ENCODE data around the gene LHPP. TPM values are rescaled to one million over a fixed set of nuclear protein-coding genes. Genes with fewer than 3 reads are reported as not detected.
A peak's percentile ranks its signal among the peaks of the same experiment; 100 is the strongest.

Gene LHPP
- total RNA-seq, 1 donor from 2014 or later = 16.2 TPM

DNA sequence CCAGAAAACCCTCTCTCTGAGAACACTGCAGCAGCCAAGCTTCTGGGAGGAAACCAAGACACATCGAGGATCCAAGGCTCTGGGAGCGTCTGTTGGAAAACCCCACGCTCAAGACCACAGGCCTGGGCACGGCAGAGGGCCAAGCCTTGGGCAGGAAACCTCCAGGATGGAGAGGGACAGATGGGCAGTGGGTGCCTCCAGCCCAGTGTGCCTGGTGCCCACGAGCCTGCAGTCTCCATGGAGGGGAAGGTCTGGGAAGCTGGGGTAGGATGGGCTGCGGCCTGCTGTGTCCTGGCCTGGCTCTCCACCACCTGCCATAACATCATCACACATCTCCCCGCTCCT lies 186.5 kb downstream of the LHPP start:
- peak overlapping the region; percentile 84 for H3K27ac ChIP-seq
- H3K27me3 ChIP-seq = no peaks in the 10 kb centered on the region
- peaks cover 72% of the 10 kb centered on the region for H3K4me1 ChIP-seq
- H3K4me3 ChIP-seq = no peak overlapping the region
- TF ChIP-seq, protein P1, sequence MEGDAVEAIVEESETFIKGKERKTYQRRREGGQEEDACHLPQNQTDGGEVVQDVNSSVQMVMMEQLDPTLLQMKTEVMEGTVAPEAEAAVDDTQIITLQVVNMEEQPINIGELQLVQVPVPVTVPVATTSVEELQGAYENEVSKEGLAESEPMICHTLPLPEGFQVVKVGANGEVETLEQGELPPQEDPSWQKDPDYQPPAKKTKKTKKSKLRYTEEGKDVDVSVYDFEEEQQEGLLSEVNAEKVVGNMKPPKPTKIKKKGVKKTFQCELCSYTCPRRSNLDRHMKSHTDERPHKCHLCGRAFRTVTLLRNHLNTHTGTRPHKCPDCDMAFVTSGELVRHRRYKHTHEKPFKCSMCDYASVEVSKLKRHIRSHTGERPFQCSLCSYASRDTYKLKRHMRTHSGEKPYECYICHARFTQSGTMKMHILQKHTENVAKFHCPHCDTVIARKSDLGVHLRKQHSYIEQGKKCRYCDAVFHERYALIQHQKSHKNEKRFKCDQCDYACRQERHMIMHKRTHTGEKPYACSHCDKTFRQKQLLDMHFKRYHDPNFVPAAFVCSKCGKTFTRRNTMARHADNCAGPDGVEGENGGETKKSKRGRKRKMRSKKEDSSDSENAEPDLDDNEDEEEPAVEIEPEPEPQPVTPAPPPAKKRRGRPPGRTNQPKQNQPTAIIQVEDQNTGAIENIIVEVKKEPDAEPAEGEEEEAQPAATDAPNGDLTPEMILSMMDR (IDR thresholded peaks at IDR 0.05) = no peak
- ATAC-seq = no peak
- H3K9me3 ChIP-seq = no peaks in the 10 kb centered on the region
- no peaks in the 10 kb centered on the region for H3K36me3 ChIP-seq
- no peak for DNase-seq
- intact Hi-C loops (cut with DNase I) = loop anchor here (10.0 kb wide), 1 partner anchor 87 kb away; no protein-coding TSS in a partner anchor

DNA sequence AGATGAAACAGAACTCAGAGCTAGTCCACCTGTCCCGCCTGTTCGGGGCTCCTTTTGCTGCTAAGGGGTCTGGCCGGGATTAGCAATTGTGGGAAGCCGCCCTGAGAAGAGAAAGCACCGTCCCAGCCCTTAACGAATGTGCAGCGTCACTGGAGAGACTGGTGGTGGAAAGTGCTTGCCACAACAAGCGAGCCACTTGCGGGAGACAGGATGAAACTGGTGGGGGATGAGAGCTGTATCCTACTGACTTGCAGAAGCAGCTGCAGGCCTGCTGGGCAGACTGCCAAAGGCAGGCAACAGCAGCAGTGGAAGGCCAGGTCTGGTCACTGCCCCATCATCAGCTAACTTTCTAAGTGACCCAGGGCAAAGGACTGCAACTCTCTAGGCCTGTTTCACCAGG lies 187.1 kb downstream of the LHPP start:
- H3K9me3 ChIP-seq = no peaks in the 10 kb centered on the region
- intact Hi-C loops (cut with DNase I) = loop anchor here (10.0 kb wide), 1 partner anchor 86 kb away; no protein-coding TSS in a partner anchor
- TF ChIP-seq, protein P1 (IDR thresholded peaks at IDR 0.05) = no peak
- H3K27me3 ChIP-seq = no peaks in the 10 kb centered on the region
- ATAC-seq (peak; percentile 10), DNase-seq (no peak)
- H3K27ac ChIP-seq = peak overlapping the region; percentile 84
- H3K4me1 ChIP-seq = peaks cover 78% of the 10 kb centered on the region
- H3K36me3 ChIP-seq = no peaks in the 10 kb centered on the region
- no peak overlapping the region for H3K4me3 ChIP-seq

DNA sequence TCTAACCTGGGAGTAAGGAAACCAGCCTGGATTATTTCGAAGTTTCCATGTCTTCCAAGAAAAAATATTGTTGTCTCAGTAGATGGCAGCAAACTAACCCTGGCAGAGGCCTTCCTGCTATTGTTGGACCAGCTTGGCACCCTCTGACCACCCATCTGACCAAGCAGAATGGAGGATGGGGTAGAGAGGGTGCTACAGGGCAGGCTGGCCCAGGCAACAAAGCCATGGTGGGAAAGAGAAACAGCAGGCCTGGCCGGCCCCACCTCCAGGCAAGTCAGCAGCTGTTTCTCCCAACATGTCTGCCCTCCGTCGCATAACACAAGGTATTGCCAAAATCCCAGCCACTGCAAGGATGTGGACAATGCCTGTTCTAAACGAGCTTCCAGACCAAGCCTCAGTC lies 187.6 kb downstream of the LHPP start:
- peak overlapping the region; percentile 84 for H3K27ac ChIP-seq
- TF ChIP-seq, protein P1 (IDR thresholded peaks at IDR 0.05) = no peak
- H3K9me3 ChIP-seq = no peaks in the 10 kb centered on the region
- DNase-seq (no peak), ATAC-seq (no peak)
- intact Hi-C loops (cut with DNase I) = loop anchor here (10.0 kb wide), 1 partner anchor 86 kb away; no protein-coding TSS in a partner anchor
- peaks cover 81% of the 10 kb centered on the region for H3K4me1 ChIP-seq
- H3K27me3 ChIP-seq = no peaks in the 10 kb centered on the region
- no peaks in the 10 kb centered on the region for H3K36me3 ChIP-seq
- no peak overlapping the region for H3K4me3 ChIP-seq

DNA sequence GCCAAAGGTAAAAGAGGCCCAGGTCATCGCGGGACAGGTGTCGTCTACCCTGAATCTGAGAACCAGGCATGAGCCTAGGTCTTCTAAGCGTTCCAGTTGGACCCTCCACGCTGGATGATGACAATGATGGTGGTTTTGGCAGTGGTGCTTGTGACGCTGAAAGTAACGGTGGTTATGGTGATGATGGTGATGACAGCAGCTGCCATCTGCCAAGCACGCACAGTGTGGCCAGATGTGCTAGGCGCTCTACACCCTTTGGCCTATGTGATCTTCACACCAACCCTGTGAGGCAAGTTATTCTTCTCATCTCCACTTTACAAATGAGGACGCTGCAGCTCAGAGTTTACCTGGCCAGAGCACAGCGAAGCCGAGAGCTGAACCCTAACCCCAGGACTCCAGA lies 188.6 kb downstream of the LHPP start:
- intact Hi-C loops (cut with DNase I) = no loop called here
- H3K27ac ChIP-seq = peak overlapping the region; percentile 28
- no peak for ATAC-seq

DNA sequence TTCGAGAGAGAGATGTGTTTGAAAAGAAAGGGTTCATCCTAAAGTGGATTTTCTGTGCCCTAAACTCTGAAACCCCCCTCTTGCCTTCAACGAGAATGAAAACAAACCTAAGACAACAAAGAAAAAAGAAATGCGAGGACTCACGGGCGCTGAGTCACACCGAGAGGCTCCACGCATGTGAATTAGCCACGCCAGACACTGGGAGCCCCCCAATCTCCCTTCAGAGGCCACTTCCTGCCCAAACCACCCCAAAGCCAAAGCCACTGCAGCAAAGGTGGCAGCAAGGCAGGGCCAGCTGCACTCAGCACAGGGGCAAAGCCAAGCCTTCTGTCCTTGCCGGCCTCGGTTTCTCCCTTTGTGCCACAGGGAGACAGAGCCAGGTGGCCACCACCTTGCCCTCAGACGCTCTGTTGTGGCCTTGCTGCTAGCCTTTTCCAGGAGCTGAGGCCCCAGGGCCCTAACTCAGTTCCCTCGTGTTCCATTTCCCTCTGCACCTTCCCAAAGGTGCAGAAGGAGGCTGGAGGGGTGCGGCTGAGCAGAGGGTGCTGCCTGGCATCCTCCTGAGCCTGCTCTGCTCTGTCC lies 189.3 kb downstream of the LHPP start:
- no peaks in the 10 kb centered on the region for H3K27me3 ChIP-seq
- intact Hi-C loops (cut with DNase I) = no loop called here
- no peak overlapping the region for H3K4me3 ChIP-seq
- H3K4me1 ChIP-seq = peaks cover 86% of the 10 kb centered on the region
- H3K36me3 ChIP-seq = no peaks in the 10 kb centered on the region
- peak overlapping the region; percentile 28 for H3K27ac ChIP-seq
- DNase-seq (no peak), ATAC-seq (no peak)
- TF ChIP-seq, protein P1 (IDR thresholded peaks at IDR 0.05) = no peak
- H3K9me3 ChIP-seq = no peaks in the 10 kb centered on the region

More for the DNA sequence above, 188.6 kb downstream of the LHPP start:
- H3K4me3 ChIP-seq = no peak overlapping the region
- no peaks in the 10 kb centered on the region for H3K9me3 ChIP-seq
- no peaks in the 10 kb centered on the region for H3K36me3 ChIP-seq
- TF ChIP-seq, protein P1 (IDR thresholded peaks at IDR 0.05) = no peak
- peaks cover 89% of the 10 kb centered on the region for H3K4me1 ChIP-seq
- no peaks in the 10 kb centered on the region for H3K27me3 ChIP-seq
- DNase-seq = no peak

Measured in upper lobe of right lung (tissue), 1 donor.